WTC11 (cell line): ENCODE measurements around the gene CERS4. TPM values are rescaled to one million over a fixed set of nuclear protein-coding genes. Genes with fewer than 3 reads are reported as not detected.
A peak's percentile ranks its signal among the peaks of the same experiment; 100 is the strongest.

Experiments used
- ATAC-seq: fragments of 200-7000 bp; cut with Tn5 transposase; 2 replicates; pipeline ENCODE4 v1.10.0; 2021; ENCODE audit warnings: mild to moderate bottlenecking, moderate library complexity
- CTCF ChIA-PET: fragments of 300-600 bp; sonication (Branson Sonifier 250); formaldehyde crosslinking; loops from one replicate; lab custom pipeline; 2021; ENCODE audit warnings: antibody characterized with exemption; lab: Charles Lee
- POLR2A ChIA-PET: fragments of 350-600 bp; sonication (Branson Sonifier 250); formaldehyde crosslinking; loops from one replicate; lab custom pipeline; 2021; ENCODE audit warnings: antibody characterized with exemption; lab: Charles Lee
- DNase-seq: peaks from one replicate; pipeline ENCODE4 v3.0.0; 2021; ENCODE audit warnings: low spot score
- H3K27ac Mint-ChIP-seq: 2 replicates; pipeline ENCODE4 v1.8.0; 2021; ENCODE audit warnings: mixed read lengths
- H3K27me3 Mint-ChIP-seq: 2 replicates; pipeline ENCODE4 v1.8.0; 2021; ENCODE audit warnings: low read depth, mild to moderate bottlenecking, moderate library complexity, mixed read lengths
- H3K36me3 Mint-ChIP-seq: 2 replicates; pipeline ENCODE4 v1.8.0; 2021; ENCODE audit warnings: mixed read lengths
- H3K4me1 Mint-ChIP-seq: 2 replicates; pipeline ENCODE4 v1.8.0; 2022; ENCODE audit warnings: mixed read lengths
- H3K4me3 Mint-ChIP-seq: 2 replicates; pipeline ENCODE4 v1.8.0; 2021; ENCODE audit warnings: mild to moderate bottlenecking, moderate library complexity, mixed read lengths
- H3K9me3 Mint-ChIP-seq: 2 replicates; pipeline ENCODE4 v1.8.0; 2021; ENCODE audit warnings: mixed read lengths
- AFF4 ChIP-seq: sonication (generic); formaldehyde crosslinking; IDR thresholded peaks from 2 replicates; pipeline ENCODE4 v1.8.1; 2023; ENCODE audit warnings: mild to moderate bottlenecking, missing genetic modification reagents, borderline replicate concordance
- ATF3 ChIP-seq: sonication (generic); formaldehyde crosslinking; conservative IDR thresholded peaks from 2 replicates; pipeline ENCODE4 v1.8.1; 2022; ENCODE audit warnings: mild to moderate bottlenecking, missing genetic modification reagents
- ERG ChIP-seq: fragments of 250-450 bp; sonication (Bioruptor Pico); IDR thresholded peaks from 2 replicates; pipeline ENCODE4 v1.8.0; 2021; ENCODE audit warnings: mild to moderate bottlenecking
- FOXK1 ChIP-seq: sonication (generic); formaldehyde crosslinking; IDR thresholded peaks from 2 replicates; pipeline ENCODE4 v1.8.0; 2022; ENCODE audit warnings: mild to moderate bottlenecking, moderate library complexity, missing genetic modification reagents
- HMGXB4 ChIP-seq: sonication (generic); formaldehyde crosslinking; IDR thresholded peaks from 2 replicates; pipeline ENCODE4 v1.8.1; 2023; ENCODE audit warnings: mild to moderate bottlenecking, moderate library complexity, missing genetic modification reagents
- IRF1 ChIP-seq: sonication (generic); formaldehyde crosslinking; IDR thresholded peaks from 2 replicates; pipeline ENCODE4 v1.8.0; 2023; ENCODE audit warnings: missing genetic modification reagents
- MAX ChIP-seq: sonication (generic); formaldehyde crosslinking; IDR thresholded peaks from 2 replicates; pipeline ENCODE4 v1.8.0; 2022; ENCODE audit warnings: mild to moderate bottlenecking, missing genetic modification reagents
- NFATC4 ChIP-seq: fragments of 250-450 bp; sonication (Bioruptor Pico); IDR thresholded peaks from 2 replicates; pipeline ENCODE4 v1.9.0; 2021; ENCODE audit warnings: mild to moderate bottlenecking
- NFE2L1 ChIP-seq: sonication (generic); formaldehyde crosslinking; IDR thresholded peaks from 2 replicates; pipeline ENCODE4 v1.8.1; 2023; ENCODE audit warnings: missing genetic modification reagents
- OVOL2 ChIP-seq: fragments of 250-450 bp; sonication (Bioruptor Pico); IDR thresholded peaks from 2 replicates; pipeline ENCODE4 v1.9.0; 2021; ENCODE audit warnings: mild to moderate bottlenecking, borderline replicate concordance
- PRRX2 ChIP-seq: fragments of 250-450 bp; sonication (Bioruptor Pico); IDR thresholded peaks from 2 replicates; pipeline ENCODE4 v1.8.0; 2021; ENCODE audit warnings: mild to moderate bottlenecking
- TP53 ChIP-seq: sonication (generic); formaldehyde crosslinking; IDR thresholded peaks from 2 replicates; pipeline ENCODE4 v1.8.1; 2023; ENCODE audit warnings: mild to moderate bottlenecking, missing genetic modification reagents
- ZNF138 ChIP-seq: sonication (generic); formaldehyde crosslinking; conservative IDR thresholded peaks from 2 replicates; pipeline ENCODE4 v1.8.1; 2022; ENCODE audit warnings: mild to moderate bottlenecking, moderate library complexity, missing genetic modification reagents
- ZNF219 ChIP-seq: sonication (generic); formaldehyde crosslinking; IDR thresholded peaks from 2 replicates; pipeline ENCODE4 v1.8.0; 2023; ENCODE audit warnings: missing genetic modification reagents, mild to moderate bottlenecking, borderline replicate concordance
- ZNF425 ChIP-seq: fragments of 250-450 bp; sonication (Bioruptor Pico); conservative IDR thresholded peaks from 2 replicates; pipeline ENCODE4 v1.9.0; 2021; ENCODE audit warnings: mild to moderate bottlenecking
- total RNA-seq: library from RNA; stranded (reverse); gene quantifications from 3 replicates; pipeline ENCODE4 v1.2.3, GENCODE V29; 2021

Gene CERS4
- total RNA-seq, 1 experiment from 2014 or later = 116 TPM

GRCh38 chr19:8248348-8249328 is 39.5 kb downstream of the CERS4 start:
- ATAC-seq (no peak), DNase-seq (no peak)
- Mint-ChIP-seq H3K27me3 (no peaks in the 10 kb centered on the region), H3K4me3 (no peak overlapping the region), H3K36me3 (peaks cover 31% of the 10 kb centered on the region), H3K9me3 (peaks cover 14% of the 10 kb centered on the region), H3K4me1 (peaks cover 7% of the 10 kb centered on the region), H3K27ac (no peak overlapping the region)
- TF ChIP-seq ZNF425 = no peak
- 0 out of 2 replicates have a peak, but pooled peaks have one; percentile 24 for TF ChIP-seq NFE2L1
- ChIA-PET CTCF (no interaction called here), POLR2A (interaction anchor here (0.7 kb wide), 2 partner anchors 77 to 354 kb away, joined by 4 to 5 read pairs; no protein-coding TSS in a partner anchor)

GRCh38 chr19:8250596-8250995 is 41.4 kb downstream of the CERS4 start:
- DNase-seq = no peak
- ChIA-PET CTCF (interaction anchor here (0.6 to 6.3 kb wide), 3 partner anchors 85 to 306 kb away, joined by 3 to 55 read pairs (median 5); no protein-coding TSS in a partner anchor), POLR2A (interaction anchor here (0.6 kb wide), 1 partner anchor 125 kb away, joined by 4 read pairs; no protein-coding TSS in a partner anchor)
- no peak for ATAC-seq
- Mint-ChIP-seq H3K27ac (no peak overlapping the region), H3K4me3 (no peak overlapping the region), H3K36me3 (peaks cover 24% of the 10 kb centered on the region), H3K9me3 (peaks cover 14% of the 10 kb centered on the region), H3K27me3 (no peaks in the 10 kb centered on the region), H3K4me1 (peaks cover 3% of the 10 kb centered on the region; the same call in 1 of the 2 replicates)
- no peak for TF ChIP-seq AFF4 (CRISPR knock-in tag)
- TF ChIP-seq HMGXB4 (CRISPR knock-in tag) = no peak
- TF ChIP-seq NFATC4 = no peak
- TF ChIP-seq ERG = no peak
- no peak for TF ChIP-seq ZNF219 (CRISPR knock-in tag)
- TF ChIP-seq IRF1 = no peak
- no peak for TF ChIP-seq ATF3 (CRISPR knock-in tag)
- no peak for TF ChIP-seq TP53 (CRISPR knock-in tag)
- no peak for TF ChIP-seq ZNF138 (CRISPR knock-in tag)
- TF ChIP-seq FOXK1 (CRISPR knock-in tag) = no peak
- no peak for TF ChIP-seq MAX
- TF ChIP-seq PRRX2 (CRISPR knock-in tag) = no peak
- no peak for TF ChIP-seq OVOL2 (CRISPR knock-in tag)
